HCT116 (cell line): ENCODE measurements around the gene DBX1. TPM values are rescaled to one million over a fixed set of nuclear protein-coding genes. Genes with fewer than 3 reads are reported as not detected.

ENCODE experiments used
- ATAC-seq: fragments of 200-7000 bp; cut with Tn5 transposase; 2 replicates; pipeline ENCODE4 v1.9.1; 2020; ENCODE audit warnings: mild to moderate bottlenecking, moderate library complexity
- BruUV-seq: library from RNA; stranded (reverse); fragments of 400-500 nt; replicated peaks from 2 replicates; lab custom pipeline; 2021; lab: Mats Ljungman, UMichigan
- CTCF ChIA-PET: fragments of 300-600 bp; sonication (Branson Sonifier 250); formaldehyde crosslinking; loops from one replicate; lab custom pipeline; 2021; ENCODE audit warnings: antibody characterized with exemption; lab: Charles Lee
- POLR2A ChIA-PET: fragments of 300-600, 350-600 bp; sonication (Branson Sonifier 250); formaldehyde crosslinking; loops from one replicate; lab custom pipeline; 2021; ENCODE audit warnings: antibody characterized with exemption; lab: Charles Lee
- RAD21 ChIA-PET, 2 experiments: fragments of 300-600 bp; sonication (Branson Sonifier 250); formaldehyde crosslinking; loops; one replicate each; lab custom pipeline; 2023; ENCODE audit warnings: low total read pairs in 2 of 2; ENCODE audit not compliant: uncharacterized antibody in 2 of 2, unreplicated experiment in 2 of 2, low non-redundant PET in 1 of 2; lab: Charles Lee
- DNase-seq: peaks from one replicate; pipeline ENCODE4 v3.0.0-alpha.2; 2010; ENCODE audit warnings: low read depth, low spot score
- H2AFZ ChIP-seq: fragments of 200-600 bp; shearing (Covaris generic), sonication (generic); 2 replicates; pipeline ENCODE4 v1.6.1; 2017; ENCODE audit warnings: low read depth, mixed run types, mixed read lengths, antibody characterized with exemption, low read length; ENCODE audit not compliant: poor library complexity, severe bottlenecking
- H3K27ac ChIP-seq: 2 replicates; pipeline ENCODE4 v1.5.1; 2012; ENCODE audit warnings: low read depth, low read length
- H3K27me3 ChIP-seq: fragments of 200-600 bp; sonication (generic); 2 replicates; pipeline ENCODE4 v1.6.1; 2016; ENCODE audit warnings: mixed run types, low read length, mixed read lengths; ENCODE audit not compliant: insufficient read depth
- H3K36me3 ChIP-seq, 2 experiments: fragments of 200-500 bp in 1 of 2; fragments of 200-600 bp in 1 of 2; sonication (Bioruptor generic) in 1 of 2; sonication (generic) in 1 of 2; 2 replicates each; pipeline versions ENCODE4 v1.5.1 to v1.6.1; 2014 to 2016; ENCODE audit warnings: low read length in 2 of 2, inconsistent platforms in 1 of 2, mixed read lengths in 1 of 2, mixed run types in 1 of 2; ENCODE audit not compliant: insufficient read depth in 2 of 2, control insufficient read depth in 1 of 2
- H3K4me1 ChIP-seq, 2 experiments: fragments of 200-600 bp in 1 of 2; sonication (generic) in 1 of 2; 2 replicates each; pipeline versions ENCODE4 v1.5.1 to v1.6.1; 2012 to 2017; ENCODE audit warnings: low read length in 2 of 2, inconsistent platforms in 1 of 2, mild to moderate bottlenecking in 1 of 2, mixed read lengths in 1 of 2, mixed run types in 1 of 2, moderate library complexity in 1 of 2; ENCODE audit not compliant: insufficient read depth in 2 of 2, control insufficient read depth in 1 of 2
- H3K4me2 ChIP-seq: fragments of 200-600 bp; sonication (generic); 2 replicates; pipeline ENCODE4 v1.6.1; 2017; ENCODE audit warnings: mixed run types, low read length, mixed read lengths
- H3K4me3 ChIP-seq, 2 experiments: fragments of 200-600 bp in 1 of 2; sonication (generic) in 1 of 2; replicated peaks in 1 of 2; 2 replicates each; pipeline ENCODE4 v1.5.1; 2011 to 2016; ENCODE audit warnings: low read length in 2 of 2, control low read depth in 1 of 2, low read depth in 1 of 2, mild to moderate bottlenecking in 1 of 2, mixed read lengths in 1 of 2, mixed run types in 1 of 2
- H3K79me2 ChIP-seq: fragments of 200-600 bp; sonication (generic); 2 replicates; pipeline ENCODE4 v1.6.1; 2017; ENCODE audit warnings: mild to moderate bottlenecking, mixed run types, low read length, moderate library complexity, mixed read lengths; ENCODE audit not compliant: insufficient read depth
- H3K9ac ChIP-seq: fragments of 200-600 bp; sonication (generic); 2 replicates; pipeline ENCODE4 v1.6.1; 2016; ENCODE audit warnings: low read length, mixed read lengths
- H3K9me2 ChIP-seq: fragments of 200-600 bp; sonication (generic), shearing (Covaris generic); 2 replicates; pipeline ENCODE4 v1.6.1; 2017; ENCODE audit warnings: mixed run types, mild to moderate bottlenecking, moderate library complexity; ENCODE audit not compliant: insufficient read depth
- H3K9me3 ChIP-seq, 2 experiments: fragments of 200-500 bp in 1 of 2; fragments of 200-600 bp in 1 of 2; sonication (Bioruptor generic) in 1 of 2; sonication (generic) in 1 of 2; 2 replicates each; pipeline ENCODE4 v1.6.1; 2014 to 2017; ENCODE audit warnings: low read length in 2 of 2, mixed read lengths in 2 of 2, inconsistent platforms in 1 of 2, low read depth in 1 of 2, mild to moderate bottlenecking in 1 of 2, mixed run types in 1 of 2, moderate library complexity in 1 of 2; ENCODE audit not compliant: control insufficient read depth in 1 of 2, insufficient read depth in 1 of 2
- H4K20me1 ChIP-seq: fragments of 200-600 bp; sonication (generic), shearing (Covaris generic); 2 replicates; pipeline ENCODE4 v1.6.1; 2017; ENCODE audit warnings: mixed run types, mild to moderate bottlenecking, moderate library complexity; ENCODE audit not compliant: insufficient read depth
- ATF3 ChIP-seq: IDR thresholded peaks from 2 replicates; pipeline ENCODE4 v1.6.1; 2012
- CBX3 ChIP-seq: IDR thresholded peaks from 2 replicates; pipeline ENCODE4 v1.6.1; 2012; ENCODE audit warnings: low read depth
- CEBPB ChIP-seq: IDR thresholded peaks from 2 replicates; pipeline ENCODE4 v1.6.1; 2012; ENCODE audit warnings: low read depth
- FOSL1 ChIP-seq: IDR thresholded peaks from 2 replicates; pipeline ENCODE4 v1.6.1; 2012; ENCODE audit warnings: low read depth
- JUND ChIP-seq: IDR thresholded peaks from 2 replicates; pipeline ENCODE4 v1.6.1; 2012
- POLR2AphosphoS5 ChIP-seq: IDR thresholded peaks from 2 replicates; pipeline ENCODE4 v1.6.1; 2011; ENCODE audit warnings: mild to moderate bottlenecking, low read depth, low read length, moderate library complexity
- RAD21 ChIP-seq: IDR thresholded peaks from 2 replicates; pipeline ENCODE4 v1.6.1; 2012; ENCODE audit warnings: low read depth, mild to moderate bottlenecking
- REST ChIP-seq: IDR thresholded peaks from 2 replicates; pipeline ENCODE4 v1.6.1; 2012; ENCODE audit warnings: low read depth
- SIN3A ChIP-seq: IDR thresholded peaks from 2 replicates; pipeline ENCODE4 v1.6.1; 2012; ENCODE audit warnings: low read depth
- SP1 ChIP-seq: IDR thresholded peaks from 2 replicates; pipeline ENCODE4 v1.6.1; 2012; ENCODE audit warnings: low read depth
- SRF ChIP-seq: IDR thresholded peaks from 2 replicates; pipeline ENCODE4 v1.6.1; 2012; ENCODE audit warnings: low read depth
- YY1 ChIP-seq: IDR thresholded peaks from 2 replicates; pipeline ENCODE4 v1.6.1; 2011; ENCODE audit warnings: low read length, low read depth, moderate library complexity, mild to moderate bottlenecking; ENCODE audit not compliant: insufficient replicate concordance; ENCODE audit errors: extremely low read depth
- intact Hi-C: fragments of 100-400 bp; cut with micrococcal nuclease; formaldehyde crosslinking; loops from 2 replicates; pipeline ENCODE4 v1.10.0; 2022
- total RNA-seq: library from RNA; stranded (reverse); gene quantifications from one replicate; pipeline ENCODE4 v1.2.1, GENCODE V29; 2021; ENCODE audit not compliant: unreplicated experiment

DBX1 gene
- total RNA-seq, 1 experiment from 2014 or later = not detected

GRCh38 chr11:20109731-20110445 lies 50.4 kb downstream of the DBX1 start:
- ChIA-PET RAD21 (no interaction called here), CTCF (interaction anchor here (2.1 kb wide), 1 partner anchor 23 kb away, joined by 4 read pairs; no protein-coding TSS in a partner anchor), POLR2A (no interaction called here)
- DNase-seq = no peak
- no peak for ATAC-seq
- TF ChIP-seq JUND (no peak), FOSL1 (no peak), REST (no peak), SIN3A (no peak), ATF3 (no peak), YY1 (no peak), SRF (no peak), RAD21 (no peak), POLR2AphosphoS5 (no peak), CEBPB (no peak), CBX3 (no peak), SP1 (no peak)
- intact Hi-C loops = loop anchor here (5.0 to 10.0 kb wide), 2 partner anchors 173 to 1035 kb away; no protein-coding TSS in a partner anchor
- Histone ChIP-seq H3K36me3 (no peaks in the 10 kb centered on the region), H3K4me2 (no peak overlapping the region), H4K20me1 (no peaks in the 10 kb centered on the region), H3K27me3 (no peaks in the 10 kb centered on the region), H3K9me3 (no peaks in the 10 kb centered on the region), H3K79me2 (no peaks in the 10 kb centered on the region), H2AFZ (no peak overlapping the region), H3K27ac (no peak overlapping the region), H3K4me3 (no peak overlapping the region), H3K9ac (no peak overlapping the region), H3K9me2 (no peaks in the 10 kb centered on the region), H3K4me1 (peaks cover 14 to 27% of the 10 kb centered on the region in 2 experiments)
- no TSS peak for BruUV-seq

Other genes with a start within 250 kb of the DBX1 start
- 43.4 TPM for gene HTATIP2, start 203.2 kb upstream of the DBX1 start, total RNA-seq
- 24.3 TPM for gene PRMT3, start 227.2 kb upstream of the DBX1 start, total RNA-seq